Fibroblast of mammary gland (primary cell): ENCODE measurements around the gene ADAM17.

Experiments
- DNase-seq: peaks from one replicate; pipeline ENCODE4 v3.0.0-alpha.2; 2010; ENCODE audit warnings: low read depth
- H3K4me3 ChIP-seq: 2 replicates; pipeline ENCODE4 v1.5.1; 2011; ENCODE audit warnings: low read depth, mild to moderate bottlenecking, low read length, moderate library complexity; ENCODE audit not compliant: control insufficient read depth
- TF ChIP-seq, protein P1 (sequence below): conservative IDR thresholded peaks from 2 replicates; pipeline ENCODE4 v1.5.1; 2011; ENCODE audit warnings: low read depth, low read length, inconsistent platforms; ENCODE audit not compliant: control insufficient read depth, insufficient read depth

The ADAM17 gene

DNA sequence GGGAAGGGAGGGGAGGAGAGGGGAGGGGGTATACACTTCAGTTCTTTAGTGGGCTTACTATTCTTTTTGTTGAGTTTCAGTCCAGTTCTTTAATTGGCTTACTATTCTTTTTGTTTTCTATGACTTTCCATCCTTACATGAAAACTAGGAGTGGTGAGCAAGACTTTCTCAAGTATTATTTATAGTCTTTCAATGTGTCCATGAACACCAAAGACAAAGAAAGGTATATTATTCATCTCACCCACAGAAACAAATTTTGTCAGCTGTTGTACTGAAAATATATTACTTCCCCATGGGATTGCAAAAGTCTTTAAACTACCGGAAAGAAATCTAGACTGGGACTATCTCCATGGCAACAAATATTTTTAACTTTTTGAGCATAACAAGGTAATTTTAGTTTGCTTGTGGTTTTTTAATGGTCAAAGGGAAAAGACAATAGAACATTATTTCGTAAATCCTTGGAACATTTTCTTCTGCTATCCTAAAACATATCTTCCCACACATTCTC lies 17.6 kb downstream of the ADAM17 start:
- TF ChIP-seq, protein P1, sequence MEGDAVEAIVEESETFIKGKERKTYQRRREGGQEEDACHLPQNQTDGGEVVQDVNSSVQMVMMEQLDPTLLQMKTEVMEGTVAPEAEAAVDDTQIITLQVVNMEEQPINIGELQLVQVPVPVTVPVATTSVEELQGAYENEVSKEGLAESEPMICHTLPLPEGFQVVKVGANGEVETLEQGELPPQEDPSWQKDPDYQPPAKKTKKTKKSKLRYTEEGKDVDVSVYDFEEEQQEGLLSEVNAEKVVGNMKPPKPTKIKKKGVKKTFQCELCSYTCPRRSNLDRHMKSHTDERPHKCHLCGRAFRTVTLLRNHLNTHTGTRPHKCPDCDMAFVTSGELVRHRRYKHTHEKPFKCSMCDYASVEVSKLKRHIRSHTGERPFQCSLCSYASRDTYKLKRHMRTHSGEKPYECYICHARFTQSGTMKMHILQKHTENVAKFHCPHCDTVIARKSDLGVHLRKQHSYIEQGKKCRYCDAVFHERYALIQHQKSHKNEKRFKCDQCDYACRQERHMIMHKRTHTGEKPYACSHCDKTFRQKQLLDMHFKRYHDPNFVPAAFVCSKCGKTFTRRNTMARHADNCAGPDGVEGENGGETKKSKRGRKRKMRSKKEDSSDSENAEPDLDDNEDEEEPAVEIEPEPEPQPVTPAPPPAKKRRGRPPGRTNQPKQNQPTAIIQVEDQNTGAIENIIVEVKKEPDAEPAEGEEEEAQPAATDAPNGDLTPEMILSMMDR = no peak
- DNase-seq = peak; percentile 94
- H3K4me3 ChIP-seq = no peak overlapping the region

DNA sequence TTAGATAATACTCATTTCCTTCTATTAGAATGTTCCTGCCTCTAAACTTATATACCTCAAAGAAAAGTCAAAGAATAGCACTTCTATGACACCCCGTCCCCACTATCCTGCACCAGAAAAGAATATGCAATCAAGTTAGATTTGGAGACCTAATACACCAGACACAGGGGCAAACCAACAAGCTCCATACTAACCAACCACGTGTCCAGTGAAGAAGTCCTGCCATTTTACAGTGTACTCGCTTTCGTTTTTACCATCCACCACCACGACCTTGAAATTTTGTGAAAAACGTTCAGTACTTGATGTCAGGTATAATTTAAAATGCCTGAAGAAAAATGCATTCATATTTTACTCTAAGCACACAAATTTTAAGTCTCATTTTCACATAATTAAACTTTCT lies 19.1 kb downstream of the ADAM17 start:
- H3K4me3 ChIP-seq = no peak overlapping the region
- TF ChIP-seq, protein P1 = no peak
- no peak for DNase-seq

DNA sequence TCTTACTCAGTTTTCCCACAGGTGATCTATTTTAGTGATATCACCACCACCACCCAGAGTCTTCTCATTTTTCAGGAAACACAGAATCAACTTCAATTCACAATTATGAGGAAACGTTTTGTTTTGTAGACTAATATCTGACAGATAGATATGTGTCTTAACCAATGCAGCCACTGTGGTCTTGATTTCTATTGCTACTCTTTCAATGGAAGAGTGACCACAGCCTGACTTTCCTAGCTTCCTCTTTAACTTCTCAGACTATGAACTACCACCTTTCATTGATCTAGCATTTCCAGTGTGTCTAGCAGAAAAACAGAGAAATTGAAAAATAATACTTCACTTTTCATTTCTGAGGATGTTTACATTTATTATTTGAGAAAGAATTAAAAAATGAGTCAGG lies 20.5 kb downstream of the ADAM17 start:
- no peak overlapping the region for H3K4me3 ChIP-seq
- TF ChIP-seq, protein P1 = no peak
- no peak for DNase-seq

DNA sequence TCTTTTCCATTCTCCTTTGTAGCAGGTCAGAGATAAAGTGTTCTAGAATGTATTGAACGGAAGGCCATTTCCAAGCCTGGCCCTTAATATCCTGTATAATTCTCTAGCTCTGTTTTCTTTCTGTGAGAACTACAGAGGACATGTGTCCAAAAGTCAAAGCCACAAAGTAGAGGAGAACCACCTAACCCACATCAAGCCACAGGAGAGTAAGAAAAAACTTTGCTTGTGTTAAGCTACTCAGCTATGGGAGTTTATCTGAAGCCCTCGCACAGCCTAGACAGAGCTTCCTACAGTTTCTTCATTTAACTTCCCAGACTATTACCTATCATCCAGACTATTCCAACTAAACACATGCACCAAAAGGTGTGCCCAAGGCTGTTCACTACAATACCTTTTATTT lies 22.0 kb downstream of the ADAM17 start:
- TF ChIP-seq, protein P1 = no peak
- DNase-seq = no peak
- H3K4me3 ChIP-seq = no peak overlapping the region

DNA sequence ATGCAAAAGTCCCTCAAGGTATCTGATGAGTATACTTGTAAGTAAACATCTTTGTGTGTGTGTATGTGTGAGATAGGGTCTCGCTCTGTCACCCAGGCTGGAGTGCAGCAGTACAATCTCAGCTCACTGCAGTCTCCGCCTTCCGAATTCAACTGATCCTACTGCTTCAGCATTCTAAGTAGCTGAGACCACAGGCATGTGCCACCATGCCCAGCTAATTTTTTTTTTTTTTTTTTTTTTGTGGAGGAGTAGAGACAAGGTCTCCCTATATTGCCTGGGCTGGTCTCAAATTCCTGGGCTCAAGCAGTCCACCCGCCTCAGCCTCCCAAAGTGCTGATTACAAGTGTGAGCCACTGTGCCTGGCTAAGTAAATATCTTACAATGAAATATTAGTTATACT lies 23.2 kb downstream of the ADAM17 start:
- H3K4me3 ChIP-seq = no peak overlapping the region
- TF ChIP-seq, protein P1 = no peak
- DNase-seq = no peak

DNA sequence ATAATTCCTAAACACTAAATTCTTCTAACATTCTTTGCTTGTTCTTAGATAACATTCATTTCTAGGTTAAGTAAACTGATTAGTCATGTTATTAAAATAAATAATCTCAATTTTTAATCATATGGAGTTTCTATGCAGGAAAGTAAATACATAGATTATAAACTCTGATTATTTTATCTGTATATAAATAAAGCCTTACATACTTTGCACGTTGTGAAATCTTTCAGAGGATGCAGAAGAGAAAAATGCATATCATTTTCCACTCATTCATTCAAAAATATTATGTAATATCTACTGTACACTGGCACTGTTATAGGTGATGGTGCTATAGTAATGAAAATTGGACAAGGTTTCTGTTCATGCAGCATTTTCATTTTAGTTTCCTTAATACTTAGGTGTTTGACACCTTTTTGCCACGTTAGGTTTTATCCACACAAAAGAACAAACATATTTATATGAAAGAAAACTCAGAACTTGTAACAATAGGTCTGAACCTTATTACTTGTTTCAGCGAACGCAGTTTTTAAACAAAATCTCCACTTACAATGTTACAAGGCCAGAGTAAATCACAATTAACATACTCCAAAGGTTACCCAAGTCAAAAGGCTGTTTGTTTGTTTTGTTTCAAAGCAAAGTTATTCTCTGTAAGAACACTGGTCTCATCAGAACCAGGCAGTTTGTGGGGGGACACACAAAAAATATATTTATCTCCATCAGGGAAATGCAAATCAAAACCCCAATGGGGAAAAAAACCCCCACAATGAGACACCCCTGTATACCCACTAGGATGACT lies 27.4 kb downstream of the ADAM17 start:
- no peak overlapping the region for H3K4me3 ChIP-seq
- no peak for DNase-seq
- TF ChIP-seq, protein P1 = no peak

DNA sequence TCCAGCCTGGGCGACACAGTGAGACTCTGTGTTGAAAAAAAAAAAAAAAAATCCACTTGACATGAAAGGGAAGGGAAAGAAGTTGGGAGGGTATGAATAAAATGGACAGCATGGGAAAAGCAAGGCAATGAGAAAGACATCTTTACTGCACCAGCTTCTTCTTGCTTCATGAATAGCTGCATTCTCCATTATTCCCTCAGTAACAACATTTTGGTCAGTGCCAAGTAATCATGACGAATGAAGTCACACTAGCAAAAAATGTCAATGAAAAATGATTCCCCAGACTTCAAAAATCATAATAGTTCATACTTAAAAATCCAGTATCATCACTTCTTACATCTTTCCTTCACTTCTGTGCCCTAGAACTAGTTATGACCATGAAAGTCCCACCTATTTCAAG lies 30.4 kb downstream of the ADAM17 start:
- no peak for DNase-seq
- TF ChIP-seq, protein P1 = no peak
- H3K4me3 ChIP-seq = no peak overlapping the region
